NCI-H1048 (cell line): ENCODE data around the gene LRP1.

Experiments used
- DNase-seq: peaks from one replicate; lab custom pipeline; 2025; lab: John Stamatoyannopoulos, UW

The LRP1 gene

DNA sequence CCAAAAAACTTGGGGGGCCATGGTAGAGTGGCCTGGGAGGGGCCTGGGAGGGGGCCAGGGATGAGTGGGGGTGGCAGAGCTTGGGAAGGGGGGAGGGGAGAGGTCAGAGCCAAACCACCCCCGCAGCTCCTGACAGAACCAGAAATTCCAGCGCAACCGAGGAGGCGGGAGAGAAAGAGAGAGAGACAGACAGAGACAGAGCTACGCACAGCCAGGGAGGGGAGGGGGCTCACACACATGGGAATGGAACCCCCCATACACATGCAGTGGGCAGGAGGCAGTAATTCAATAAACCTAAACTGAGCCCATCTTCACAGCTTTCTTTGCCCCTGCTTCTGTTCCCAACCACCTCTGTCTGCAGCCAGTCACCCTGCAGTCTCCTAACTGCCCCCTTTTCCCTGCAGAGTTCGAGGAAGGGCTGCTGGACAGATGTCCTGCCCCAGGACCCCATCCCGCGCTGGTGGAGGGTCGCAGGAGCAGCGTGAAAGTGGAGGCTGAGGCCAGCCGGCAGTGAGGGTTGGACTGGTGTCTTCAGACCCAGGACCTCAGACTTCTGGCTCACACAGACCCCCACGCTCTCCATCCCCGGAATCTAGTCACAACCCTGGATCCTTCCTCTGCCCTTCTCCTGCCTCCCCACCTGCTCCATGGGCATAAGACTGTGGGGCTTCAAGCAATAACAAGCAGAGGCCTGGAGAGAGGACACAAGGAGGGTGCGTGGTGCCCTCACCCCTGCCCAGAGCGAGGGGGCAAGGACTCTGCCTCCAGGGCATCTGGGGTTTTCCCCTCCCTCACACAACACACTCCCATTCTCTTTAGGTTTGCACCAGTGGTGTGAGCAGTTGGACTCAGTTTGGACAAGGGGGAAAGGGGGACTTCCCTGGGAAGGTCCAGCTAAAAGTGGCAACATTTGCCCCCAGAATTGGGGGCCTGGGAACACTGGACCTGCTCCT is 33.8 kb upstream of the LRP1 start:
- no peak for DNase-seq

DNA sequence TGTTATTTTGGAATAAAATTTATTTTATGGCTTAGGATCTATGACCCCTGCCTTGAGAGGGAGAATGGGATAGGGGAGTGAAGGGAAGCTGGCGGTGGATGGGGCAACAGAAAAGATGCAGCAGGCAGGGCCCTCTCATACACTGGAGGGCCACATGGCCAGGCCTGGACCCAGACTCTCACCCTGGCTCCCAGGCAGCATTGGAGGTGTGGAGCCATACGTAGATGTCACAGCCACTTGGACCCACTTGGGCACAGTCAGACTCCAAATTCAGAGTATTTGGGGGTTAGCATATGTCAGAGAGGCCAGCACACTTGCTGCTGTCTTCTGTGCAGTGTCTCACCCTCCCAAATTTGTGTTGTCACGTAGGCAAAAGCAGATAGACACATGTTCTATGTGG is 32.8 kb upstream of the LRP1 start:
- no peak for DNase-seq

DNA sequence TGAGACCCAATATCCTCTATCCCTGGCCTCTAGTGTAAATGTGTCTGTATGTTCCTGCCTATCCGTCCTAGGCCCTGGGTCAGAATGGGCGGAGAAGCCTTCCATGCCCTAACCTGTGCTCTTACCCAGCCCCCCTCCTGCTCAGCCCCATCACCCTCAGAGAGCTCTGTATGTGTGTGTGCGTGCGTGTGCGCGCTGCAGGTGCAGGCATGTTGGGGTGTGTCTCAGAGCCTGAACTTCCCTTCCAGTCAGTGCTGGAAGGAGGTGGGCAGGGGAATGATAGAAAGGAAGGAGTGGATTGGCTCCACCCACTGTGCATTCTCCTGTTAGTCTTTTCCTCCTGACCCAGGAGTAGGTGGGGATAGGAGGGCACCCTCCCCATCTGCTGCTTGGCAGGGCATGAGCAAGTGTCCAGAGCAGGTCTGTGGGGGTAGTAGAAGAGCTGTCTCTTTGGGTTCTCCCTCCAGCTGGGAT is 32.1 kb upstream of the LRP1 start:
- DNase-seq = no peak

DNA sequence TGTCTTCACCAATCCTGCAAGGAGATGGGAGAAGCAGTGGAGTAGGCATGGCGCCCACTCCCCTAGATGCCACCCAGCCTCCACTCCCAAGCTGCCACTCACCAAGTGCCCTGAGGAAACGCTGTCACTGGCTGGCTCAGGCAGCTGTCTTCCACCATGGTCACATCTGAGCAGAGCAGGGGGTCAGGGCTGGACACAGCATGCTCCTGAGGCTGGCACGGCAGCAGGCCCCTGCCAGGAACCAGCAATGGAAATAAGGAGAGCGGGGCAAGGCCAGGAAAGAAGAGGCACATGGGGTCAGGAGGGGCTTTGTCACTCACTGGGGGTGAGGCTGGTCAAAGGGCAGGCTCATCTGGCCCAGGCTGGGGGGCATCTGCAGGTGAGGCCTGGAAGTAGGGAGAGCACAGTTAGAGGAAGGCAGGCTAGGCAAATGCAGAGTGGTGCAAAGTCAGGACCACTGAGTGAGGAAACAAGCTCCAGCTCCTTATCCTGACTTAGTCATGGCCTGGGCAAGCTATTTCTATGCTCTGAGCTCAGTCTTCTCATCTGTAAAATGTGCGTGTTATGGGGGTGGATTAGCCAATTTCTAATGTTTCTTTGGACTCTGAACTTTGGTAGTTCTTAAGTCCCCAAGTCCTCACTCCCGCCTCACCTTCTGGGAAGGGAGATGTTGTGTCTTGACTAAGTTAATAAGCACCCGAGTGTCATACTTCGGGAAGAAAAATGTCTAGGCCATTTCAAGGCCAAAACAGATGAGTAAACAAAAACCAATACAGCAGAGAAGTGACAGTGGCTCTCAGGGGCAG is 31.3 kb upstream of the LRP1 start:
- no peak for DNase-seq

DNA sequence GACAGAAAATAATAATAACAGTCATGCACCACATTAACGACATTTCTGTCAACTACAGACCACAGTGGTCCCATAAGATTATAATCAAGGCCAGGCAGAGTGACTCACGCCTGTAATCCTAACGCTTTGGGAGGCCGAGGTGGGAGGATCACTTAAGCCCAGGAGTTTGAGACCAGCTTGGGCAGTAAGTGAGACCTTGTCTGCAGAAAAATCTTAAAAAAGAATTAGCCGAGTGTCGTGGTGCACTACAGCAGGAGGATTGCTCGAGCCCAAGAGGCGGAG is 30.8 kb upstream of the LRP1 start:
- no peak for DNase-seq

DNA sequence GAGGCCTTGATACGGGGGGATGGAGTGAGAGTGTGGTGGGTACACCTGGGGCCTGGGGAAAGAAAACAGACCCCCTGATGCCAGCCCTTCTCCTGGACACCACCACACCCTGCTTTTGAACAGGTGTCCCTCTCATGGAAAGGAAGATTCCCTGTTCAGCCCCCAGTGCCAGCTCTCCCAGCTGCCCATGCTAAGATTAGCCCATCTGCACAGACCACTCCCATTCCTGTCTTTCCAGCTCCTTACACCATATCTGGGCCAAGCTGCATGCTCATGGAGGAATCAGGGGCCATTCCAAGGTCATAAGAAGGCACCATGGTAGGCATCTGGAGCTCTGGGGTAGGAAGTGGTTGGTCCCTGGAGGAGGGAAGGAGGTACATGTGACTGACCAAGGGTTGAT is 29.7 kb upstream of the LRP1 start:
- DNase-seq = no peak

DNA sequence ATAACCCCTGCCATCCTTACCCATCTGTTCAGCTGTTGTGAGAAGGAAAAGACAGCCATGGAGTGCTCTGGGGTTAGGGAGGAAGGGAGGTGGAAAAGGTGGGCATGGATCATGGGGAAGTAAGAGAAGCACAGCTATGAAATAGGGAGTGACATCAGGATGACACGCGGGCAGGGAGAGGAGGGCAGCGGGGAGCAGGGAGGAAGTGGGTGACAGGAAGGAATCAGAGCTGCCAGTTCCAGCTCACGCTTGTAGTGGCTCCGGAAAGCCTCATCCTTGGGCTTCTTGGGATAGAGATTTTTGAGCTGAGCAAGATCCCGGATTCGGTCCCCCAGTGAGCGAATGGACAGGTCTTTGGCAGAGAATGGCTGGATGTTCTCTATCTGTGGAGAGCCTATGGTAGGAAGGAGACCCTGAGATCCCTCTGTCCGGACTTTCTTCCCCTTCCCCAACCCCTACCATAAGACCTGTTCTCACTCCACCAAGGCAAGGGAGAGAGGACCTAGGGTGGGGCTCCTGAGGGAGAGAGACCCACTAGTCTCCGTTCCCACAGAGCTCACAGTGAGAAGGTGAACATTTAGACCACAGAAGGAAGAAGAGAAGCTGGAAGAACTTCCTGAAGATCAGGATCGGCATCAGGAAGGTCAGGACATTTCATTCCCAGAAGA is 29.1 kb upstream of the LRP1 start:
- DNase-seq = no peak

DNA sequence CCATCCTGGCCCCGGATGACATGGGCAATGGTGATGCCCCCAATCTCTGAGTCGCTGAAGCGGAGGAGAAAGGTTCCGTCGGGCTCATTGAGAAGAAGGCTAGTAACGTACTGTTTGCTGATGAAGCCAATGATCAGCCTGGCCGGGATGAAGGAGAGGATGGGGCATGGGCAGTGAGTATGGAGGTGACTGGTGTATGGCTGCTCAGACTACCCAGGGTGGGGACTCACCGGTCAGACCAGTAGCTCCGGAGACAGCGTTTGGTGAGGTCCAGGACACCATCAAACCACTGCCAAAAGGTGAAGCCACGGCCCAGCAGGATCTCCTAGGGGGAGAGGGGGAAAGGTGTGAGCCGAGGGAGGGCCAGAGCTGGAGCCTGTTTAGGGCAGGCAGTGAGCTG is 28.5 kb upstream of the LRP1 start:
- no peak for DNase-seq

DNA sequence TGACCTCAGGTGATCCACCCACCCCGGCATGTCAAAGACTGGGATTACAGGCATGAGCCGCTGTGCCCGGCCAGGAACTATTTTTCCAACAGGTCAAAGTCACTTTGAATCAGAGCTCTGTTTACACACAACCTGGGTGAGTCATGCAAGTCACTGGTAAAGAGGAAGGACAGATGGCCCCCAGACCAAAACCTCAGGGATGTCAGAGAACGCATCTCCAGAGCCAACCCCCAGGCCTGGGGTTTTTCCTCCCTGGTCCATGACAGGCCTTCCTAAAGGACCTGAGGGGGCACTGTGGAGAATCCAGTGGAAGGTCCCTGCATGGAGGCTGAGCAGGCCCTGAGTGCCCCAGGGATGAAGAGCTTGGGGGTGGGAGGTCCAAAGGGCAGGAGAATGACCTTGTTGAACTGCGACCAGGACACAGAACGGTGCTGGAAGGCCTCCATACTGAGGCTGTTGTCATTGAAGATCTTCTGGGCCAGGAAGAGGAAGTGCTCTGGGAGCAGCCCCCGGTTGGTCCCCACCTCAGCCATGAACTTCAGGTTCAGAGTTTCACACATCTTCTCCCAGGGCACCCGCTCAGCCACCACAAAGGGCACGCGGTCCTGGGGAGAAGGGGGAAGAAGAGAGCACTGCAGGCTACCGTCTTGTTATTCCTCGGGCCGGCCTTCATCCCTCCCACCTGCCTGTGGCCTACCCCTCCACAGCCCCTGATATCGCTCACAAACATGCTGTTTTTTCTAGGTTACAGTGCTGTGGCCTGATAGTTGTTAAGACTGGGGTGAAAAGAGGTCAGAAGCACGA is 26.2 kb upstream of the LRP1 start:
- DNase-seq = no peak

DNA sequence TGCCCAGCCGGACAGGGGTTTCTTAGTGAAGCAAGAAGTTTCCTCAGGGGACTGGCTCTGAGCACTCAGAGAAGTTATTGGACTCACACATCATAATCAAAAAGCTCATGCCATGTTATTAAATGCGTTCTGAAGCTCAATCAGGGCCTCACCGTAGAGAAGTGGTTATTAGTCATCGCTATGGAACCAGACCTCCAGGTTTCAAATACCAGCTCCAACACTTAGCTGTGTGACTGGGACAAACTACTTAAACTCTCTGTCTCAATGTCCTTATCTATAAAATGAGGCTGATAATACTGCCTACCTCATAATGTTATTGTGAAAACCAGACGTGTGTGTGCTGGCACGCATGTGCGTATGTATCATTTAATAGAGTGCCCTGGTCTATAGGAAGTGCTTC is 24.4 kb upstream of the LRP1 start:
- no peak for DNase-seq

DNA sequence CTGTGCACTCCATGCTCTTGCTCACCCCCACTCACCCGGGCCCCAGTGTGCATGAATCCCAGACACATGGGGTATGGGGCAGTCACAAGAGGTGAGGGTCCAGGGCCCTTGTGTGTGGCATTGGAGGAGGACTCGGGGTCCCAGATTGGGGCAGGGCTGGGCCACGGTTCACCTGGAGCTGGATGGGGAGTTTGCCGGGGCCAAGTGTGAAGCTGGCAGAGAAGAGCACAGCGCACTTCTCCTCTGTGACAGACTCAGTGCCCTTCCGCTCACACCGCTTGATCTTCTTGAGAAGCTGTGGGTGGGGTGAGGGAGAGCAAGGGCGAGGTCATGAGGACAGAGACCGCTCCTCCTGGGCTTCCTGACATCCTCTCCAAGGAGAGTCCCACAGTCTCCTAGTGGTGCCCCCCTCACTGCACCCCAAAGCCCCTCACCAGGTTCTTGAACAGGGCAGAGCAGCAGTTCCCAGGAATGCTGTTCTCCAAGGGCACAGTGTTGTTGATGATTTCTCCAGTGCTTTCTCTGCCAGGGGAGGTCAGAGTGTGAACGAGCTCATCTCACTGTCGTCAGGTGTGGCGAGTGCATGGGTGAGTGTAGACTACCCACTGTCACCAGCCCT is 23.9 kb upstream of the LRP1 start:
- no peak for DNase-seq

DNA sequence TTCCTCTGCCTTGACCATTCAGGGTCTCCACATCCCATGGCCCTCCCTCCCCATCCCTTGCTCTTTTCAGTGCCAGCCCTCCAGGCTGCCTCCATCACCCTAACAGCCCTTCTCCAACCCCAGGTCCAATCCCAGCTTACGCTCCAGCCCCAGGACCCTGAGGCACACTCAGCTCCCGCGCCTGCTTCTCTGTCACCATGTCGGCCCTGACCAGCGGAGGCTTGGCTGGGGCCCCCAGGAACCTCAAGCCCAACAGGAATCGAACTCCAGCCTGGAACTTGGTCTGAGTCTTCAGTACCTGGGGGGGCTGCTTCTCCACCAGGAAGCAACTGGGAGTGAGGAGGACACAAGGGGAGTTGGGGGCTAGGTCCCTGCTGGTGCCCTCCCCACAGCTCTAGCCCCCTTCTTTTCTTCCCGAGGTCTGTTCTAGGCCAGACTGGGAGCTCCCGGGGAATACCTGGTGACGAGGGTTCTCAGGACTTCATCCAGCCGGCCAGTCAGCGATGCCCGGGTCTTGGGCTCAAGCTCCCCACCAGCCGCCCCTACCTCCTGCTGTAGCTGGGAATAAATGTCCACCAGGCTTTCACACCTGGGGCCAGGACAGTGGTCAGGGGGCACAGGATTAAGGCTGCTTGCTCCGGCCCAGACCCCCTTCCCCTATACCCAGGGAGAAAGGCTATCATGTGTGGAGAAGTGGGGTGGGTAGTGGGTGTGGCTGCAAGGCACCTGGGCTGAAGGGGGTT is 23.1 kb upstream of the LRP1 start:
- DNase-seq = no peak

DNA sequence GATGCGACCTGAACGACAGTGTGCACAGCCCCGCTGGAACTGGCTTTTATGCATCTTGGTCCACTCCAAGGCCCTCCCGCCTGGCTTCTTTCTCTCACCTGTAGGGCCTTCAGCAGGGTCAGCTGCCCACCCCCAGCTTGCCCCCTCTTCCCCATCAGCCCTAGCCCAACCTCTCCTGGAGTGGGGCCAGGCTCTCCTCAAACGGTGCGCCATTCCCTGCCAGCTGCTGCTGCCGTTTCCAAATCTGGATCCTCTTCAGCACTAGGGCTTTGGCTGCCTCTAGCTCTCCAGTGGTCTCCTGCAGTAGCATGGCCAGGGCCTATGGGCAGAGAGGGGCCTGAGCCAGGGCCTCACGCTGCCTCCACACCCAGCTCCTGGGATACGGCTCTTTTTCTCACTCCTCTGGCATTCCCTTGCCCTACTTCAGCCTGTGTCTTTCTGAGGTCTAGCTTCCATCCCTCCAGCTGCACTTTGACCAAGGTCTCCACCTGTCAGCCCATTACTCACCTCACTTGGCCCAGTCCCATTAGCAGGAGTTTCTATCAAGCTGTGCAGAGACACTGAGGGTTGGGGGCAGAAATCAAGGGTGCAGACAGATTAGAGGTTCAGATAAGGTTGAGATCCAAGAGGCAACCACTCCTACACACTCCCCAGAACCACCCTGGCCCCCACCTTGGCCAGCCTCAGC is 22.1 kb upstream of the LRP1 start:
- no peak for DNase-seq

DNA sequence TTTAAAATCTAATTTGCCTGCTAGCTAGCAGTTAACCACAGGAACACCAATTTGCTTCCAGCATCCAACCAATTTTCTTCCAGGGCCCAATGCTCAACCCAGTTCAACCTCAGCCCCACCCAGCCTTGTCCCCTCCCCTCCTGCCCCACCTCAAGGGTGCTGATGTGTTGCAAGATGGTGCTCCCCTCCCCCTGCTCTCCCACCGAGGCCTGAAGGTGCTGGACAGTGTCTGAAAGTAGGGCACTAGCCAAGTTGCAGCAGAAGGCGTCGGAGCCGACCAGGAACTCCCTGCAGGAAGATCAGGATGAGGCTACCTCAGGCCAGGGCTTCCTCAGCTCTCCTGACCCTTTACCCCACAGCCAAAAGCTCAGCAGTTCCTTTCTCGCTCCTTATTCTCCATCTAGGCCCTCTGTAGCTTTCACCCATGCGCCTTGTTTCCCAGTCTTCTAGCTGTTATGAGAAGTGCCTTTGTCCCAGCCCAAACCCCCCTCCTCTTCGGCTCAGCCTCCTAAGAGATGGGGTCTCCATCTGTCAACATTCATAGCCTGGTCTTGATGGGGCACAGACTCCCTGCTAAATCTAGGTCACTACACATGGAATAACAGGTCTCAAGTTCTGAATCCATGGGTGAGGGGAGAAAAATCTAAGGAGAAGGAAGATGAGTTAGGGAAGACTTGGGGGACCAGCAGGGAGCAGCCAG is 20.7 kb upstream of the LRP1 start:
- DNase-seq = peak; percentile 46

DNA sequence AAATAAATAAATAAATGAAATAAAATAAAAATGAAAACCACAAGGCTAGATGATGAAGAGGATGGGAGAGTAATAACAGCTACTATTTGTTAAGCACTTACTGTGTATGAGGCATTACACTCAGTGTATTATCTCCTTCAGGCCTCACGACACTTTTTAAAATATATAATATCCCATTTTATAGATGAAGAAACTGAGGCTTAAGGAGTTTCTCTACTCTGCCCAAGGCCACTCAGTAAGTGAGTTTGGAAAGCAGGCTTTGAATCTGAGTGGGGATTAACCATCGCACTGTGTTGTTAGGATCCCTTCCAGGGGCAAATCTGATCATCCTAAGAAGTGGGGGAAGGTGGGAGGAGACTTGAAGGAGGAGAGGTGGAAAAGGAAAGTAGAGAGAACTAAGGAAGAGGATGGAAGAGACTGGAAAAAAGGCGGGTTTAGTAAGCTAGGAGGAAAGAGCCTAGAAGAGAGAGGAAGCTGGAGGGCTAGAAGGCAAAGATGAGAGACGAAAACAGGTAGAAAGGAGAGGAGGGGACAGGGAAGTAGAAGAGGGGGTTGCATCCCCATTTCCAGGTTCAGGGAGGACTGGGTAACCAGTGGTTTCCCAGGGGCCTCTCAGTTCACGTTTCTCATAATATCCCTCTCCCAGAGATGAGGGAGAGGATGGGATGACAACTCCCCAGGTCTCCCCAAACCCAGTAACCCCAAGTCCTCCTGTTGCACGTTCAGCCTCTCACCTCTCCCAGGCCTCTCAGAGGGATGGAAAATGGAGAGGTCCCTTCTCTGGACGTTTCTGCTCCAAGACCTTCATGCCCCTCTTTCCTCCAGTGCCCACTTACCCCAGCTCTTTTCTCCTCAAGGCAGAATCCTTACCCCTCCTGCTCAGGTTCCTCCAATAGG is 18.8 kb upstream of the LRP1 start:
- DNase-seq = no peak

DNA sequence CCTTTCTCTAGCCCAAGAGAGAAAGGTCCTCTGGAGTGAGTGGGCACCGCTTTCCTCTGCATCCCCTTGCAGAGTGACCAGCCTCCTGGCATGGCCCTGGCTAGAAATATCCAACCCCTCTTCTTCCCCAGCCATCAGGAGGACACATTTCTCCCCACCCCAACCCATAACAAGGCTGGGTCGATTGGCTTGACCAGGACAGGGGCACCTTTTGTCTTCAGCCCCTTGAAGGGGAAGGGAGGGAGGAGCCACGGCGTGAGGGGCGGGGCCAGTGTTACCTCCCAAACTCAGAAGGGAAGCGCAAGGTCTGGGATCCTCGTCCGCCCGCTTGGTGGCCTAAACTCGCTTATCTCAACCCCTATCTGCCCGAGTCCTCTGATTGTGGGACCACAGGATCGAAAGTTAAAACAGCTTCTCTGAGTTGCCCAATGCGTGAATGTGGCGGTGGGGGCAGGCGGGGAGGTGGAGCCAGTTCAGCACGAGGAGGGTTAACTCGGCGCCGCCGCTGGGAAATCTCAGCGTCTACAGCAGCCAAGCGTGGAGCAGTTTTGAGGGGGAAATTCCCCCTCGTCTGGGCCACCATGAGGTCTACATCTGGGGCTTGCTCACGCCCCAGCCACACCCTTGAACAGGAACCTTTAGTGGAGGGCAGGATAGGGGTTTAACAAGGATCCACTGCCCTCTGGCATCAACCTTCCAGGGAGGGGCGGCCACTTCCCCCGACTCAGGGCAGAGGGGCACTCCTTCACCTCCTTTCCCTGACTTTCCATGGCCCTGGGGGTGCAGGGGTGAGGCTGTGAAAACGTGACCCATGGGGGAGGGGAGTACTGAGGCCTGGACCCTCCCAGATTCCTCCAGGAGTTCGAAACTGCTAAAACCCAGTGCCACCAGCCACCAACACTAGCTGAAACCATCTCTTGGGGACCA is 17.9 kb upstream of the LRP1 start:
- DNase-seq = no peak

DNA sequence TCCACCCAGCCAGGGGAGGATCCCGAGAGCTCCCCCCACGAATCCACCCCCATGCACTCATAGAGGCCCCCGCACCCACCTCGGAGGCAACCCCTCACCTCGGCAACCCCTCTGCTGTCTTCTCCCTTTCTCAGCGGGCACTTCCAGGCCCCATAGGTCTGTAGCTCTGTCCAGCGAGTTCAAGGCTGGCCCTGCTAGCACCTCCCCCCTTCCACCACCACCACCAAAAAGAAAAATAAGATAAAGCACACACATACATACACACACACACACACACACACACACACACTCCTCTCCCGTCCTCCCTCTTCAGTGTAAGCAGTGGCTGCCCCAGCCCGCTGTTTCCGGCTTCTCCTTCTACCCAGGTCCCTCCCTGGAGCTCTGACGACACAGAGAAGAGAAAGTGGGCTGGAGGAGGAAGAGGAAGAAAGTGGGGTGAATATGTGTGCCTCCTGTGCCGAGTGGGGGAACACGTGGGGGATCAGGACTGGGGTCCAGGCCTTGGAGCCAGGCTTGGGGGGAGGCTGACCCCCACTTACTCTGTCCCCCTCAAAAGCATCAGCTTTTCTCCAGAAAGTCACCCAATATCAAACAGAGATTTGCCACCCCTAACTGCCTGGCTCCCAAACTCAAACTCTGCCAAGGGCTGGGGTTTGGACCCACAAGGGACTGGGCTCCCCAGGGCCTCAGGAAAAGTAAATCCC is 17.1 kb upstream of the LRP1 start, which contains the start of gene STAT6:
Gene STAT6, minus strand, starts transcription at position 332 of the 704 bp plus-strand sequence. CDS start 3,084 bp downstream, outside the sequence.
- no peak for DNase-seq
